ENCODE measurements around the gene SOS2.
A peak's percentile ranks its signal among the peaks of the same experiment; 100 is the strongest.

The SOS2 gene

DNA sequence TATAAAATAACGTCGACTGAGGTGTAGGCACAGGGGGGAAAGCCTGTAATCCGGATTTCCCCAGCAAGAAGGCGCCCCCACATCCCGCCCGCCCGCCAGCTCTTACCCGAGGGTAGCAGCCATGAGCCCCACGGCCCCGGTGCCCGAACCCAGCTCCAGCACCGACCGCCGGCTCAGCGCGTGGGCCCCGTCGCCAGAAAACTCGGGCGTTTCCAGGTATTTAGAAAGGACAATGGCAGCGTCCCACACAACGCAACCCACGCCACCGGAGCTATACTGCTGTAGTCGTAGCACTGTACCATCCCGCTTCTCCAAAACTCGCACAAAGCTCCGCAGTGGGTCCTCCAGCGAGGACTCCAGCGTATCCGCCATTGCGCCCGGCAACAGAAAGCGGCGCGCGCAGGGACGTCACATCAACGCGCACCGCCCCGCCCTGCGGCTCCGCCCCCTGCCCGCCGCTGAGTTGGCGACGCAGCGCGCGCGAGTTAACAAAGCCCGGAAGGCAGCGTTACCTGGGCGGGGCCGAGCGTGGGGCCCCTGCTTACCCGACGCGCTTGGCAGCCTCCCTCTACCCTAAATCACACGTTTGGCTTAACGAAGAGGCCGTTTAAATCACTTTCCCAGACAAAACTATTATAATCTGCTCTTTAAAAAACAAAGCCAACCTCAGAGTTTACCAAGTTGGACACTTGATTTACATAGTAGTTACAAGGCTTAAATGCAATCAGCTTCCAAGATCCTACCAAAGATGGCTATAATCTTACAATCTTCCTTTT lies 115.0 kb downstream of the SOS2 start, which contains the start of gene VCPKMT:
Gene VCPKMT (minus strand): TSS at position 392 of the 776 bp plus-strand sequence. CDS start 20 bp downstream, at position 372.
- DNase-seq (ENCODE audit: low spot score), result peak; percentile 93

DNA sequence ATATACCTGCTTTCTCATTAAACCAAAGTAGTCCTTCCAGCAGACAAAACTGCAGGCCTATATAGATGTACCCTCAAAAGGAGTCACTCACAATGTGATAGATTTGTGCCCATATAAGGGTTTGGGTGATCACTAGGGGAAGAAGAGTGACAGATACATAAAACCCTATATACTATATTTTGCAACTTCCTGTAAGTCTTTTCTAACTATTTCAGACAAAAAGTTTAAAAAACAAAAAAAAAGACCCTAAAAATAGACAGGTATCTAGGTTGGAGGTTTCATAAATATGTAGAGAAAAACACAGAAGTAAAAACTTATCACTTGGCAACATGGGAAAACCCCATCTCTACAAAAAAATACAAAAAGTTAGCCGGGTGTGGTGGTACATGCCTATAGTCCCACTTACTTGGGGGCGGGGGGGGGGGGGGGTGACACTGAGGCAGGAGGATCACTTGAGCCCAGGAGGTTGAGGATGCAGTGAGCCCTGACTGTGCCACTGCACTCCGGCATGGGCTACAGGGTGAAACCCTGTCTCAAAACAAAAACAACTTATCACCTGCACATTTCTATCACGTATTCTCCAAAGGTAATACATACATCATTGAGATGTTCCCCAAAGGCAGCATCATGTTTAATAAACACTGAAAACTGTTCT lies 117.9 kb downstream of the SOS2 start:
- DNase-seq (ENCODE audit: low spot score), result no peak

DNA sequence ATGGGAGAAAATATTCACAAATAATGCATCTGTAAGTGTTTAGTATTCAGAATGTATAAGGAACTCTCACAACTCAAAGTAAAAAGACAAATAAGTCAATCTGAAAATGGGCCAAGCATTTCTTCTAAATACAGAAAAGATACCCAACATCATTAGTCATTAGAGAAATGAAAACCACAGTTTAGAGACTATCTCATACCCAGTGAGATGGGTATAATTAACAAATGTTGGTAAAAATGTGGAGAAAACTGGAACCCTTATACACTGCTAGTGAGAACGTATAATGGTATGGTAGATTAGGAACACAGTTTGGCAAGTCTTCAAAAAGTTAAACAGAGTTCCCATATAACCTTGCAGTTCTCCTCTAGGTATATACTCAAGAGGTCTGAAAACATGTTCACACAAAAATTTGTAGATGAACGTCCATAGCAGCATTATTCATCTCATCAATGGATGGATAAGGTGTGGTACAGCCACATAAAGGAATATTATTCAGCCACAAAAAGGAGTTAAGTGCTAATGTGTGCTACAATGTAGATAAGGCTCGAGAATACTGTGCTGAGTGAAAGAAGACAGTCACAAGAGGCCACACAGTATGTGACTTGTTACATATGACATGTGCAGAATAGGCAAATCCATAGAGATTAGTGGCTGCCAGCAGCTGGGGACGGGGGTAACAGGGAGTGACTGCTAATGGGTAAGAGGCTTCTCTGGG lies 120.9 kb downstream of the SOS2 start:
- no peak for DNase-seq (ENCODE audit: low spot score)

GRCh38 chr14:50109342-50109741 lies 122.0 kb downstream of the SOS2 start:
- DNase-seq (ENCODE audit: low spot score), result no peak

- DNase-seq (ENCODE audit: low spot score), result no peak
Observed at GRCh38 chr14:50107850-50108249, 123.5 kb downstream of the SOS2 start.

DNA sequence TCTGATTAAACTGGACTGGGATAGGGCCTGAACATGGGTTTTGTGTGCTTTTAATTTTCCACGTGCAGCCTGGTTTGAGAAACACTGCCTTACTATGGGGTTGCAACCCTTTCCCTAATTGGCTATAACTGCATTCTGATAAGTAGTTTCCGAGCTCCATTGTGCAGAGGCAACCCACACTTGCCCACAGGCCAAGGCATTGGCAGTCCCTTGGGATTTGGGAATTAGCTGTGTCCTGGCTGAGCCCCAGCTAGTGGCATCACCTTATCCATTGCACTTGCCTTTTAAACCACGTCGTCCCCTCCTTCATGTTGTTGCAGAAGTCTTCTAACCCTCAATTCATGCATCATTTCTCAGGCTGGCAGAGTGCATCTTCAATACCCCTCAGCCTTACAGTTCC lies 125.2 kb downstream of the SOS2 start:
- no peak for DNase-seq (ENCODE audit: low spot score)

GRCh38 chr14:50103558-50103957 lies 127.8 kb downstream of the SOS2 start:
- DNase-seq (ENCODE audit: low spot score), result no peak

GRCh38 chr14:50101417-50101816 lies 130.0 kb downstream of the SOS2 start:
- DNase-seq (ENCODE audit: low spot score), result no peak

DNA sequence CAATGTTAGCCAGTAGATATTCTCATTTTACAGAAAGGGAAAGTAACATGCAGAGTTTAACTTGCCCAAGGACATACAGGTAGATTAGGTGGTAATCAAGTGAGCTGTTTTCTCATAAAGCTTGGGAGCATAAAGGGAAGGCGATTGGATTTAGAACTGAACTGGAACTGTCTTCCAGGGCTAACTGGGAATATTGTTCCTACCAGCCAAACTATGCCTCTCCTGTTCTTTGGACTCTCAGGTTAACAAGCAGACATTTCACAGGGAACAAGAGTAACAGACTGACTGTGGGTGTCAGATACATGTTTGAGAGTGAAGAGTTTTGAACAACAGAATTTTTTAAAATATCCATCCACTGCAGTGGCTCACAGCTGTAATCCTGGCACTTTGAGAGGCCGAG lies 130.6 kb downstream of the SOS2 start:
- no peak for DNase-seq (ENCODE audit: low spot score)

DNA sequence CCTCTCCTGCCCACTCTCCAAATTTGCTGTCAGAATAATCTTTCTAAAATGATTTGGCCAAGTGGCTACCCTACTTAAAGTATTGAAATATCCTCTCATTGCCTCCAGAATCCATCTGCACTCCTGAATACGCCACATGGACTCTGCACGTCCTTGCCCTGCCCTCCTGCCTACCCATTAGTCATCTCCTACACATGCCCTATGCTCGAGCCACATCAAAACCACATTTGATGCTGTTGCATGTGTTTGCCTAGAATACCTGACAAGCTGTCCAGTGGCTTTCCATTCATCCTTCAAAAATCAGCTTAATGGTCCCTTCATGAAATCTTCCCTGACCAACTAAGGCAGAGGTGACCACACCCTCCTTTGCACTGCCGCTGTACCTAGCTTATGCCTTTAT lies 132.0 kb downstream of the SOS2 start:
- no peak for DNase-seq (ENCODE audit: low spot score)

- peak; percentile 59 for DNase-seq (ENCODE audit: low spot score)
Observed at GRCh38 chr14:50095895-50096294, 135.5 kb downstream of the SOS2 start.

DNA sequence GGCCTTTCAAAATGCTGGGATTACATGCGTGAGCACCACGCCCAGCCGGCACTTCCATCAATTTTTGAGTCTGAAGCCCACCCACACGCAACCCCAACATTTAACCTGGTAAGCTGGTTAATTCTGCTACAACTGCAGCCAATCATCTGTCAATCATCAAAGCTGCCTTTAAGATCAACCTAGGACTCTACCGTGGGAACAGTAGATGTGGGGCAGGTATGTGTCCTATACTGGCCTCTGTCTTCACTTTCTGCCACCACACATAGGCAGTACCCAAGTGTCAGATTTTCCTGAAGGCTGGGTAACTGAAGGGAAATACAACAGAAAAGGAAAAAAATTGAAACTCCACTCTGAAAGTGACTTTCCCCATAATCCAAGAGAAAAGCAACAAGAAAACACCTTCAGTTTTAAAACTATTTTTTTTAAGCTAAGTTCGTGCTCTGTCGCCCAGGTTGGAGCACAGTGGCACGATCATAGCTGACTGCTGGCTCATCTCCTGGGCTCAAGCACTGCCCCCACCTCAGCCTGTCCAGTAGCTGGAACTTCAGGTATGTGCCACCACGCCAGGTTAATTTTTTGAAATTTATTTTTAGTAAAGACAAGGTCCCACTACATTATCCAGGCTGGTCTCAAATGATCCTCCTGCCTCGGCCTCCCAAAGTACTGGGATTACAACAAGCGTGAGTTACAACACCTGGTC lies 137.2 kb downstream of the SOS2 start:
- no peak for DNase-seq (ENCODE audit: low spot score)

- no peak for DNase-seq (ENCODE audit: low spot score)
Observed at GRCh38 chr14:50093496-50093895, 137.9 kb downstream of the SOS2 start.

DNA sequence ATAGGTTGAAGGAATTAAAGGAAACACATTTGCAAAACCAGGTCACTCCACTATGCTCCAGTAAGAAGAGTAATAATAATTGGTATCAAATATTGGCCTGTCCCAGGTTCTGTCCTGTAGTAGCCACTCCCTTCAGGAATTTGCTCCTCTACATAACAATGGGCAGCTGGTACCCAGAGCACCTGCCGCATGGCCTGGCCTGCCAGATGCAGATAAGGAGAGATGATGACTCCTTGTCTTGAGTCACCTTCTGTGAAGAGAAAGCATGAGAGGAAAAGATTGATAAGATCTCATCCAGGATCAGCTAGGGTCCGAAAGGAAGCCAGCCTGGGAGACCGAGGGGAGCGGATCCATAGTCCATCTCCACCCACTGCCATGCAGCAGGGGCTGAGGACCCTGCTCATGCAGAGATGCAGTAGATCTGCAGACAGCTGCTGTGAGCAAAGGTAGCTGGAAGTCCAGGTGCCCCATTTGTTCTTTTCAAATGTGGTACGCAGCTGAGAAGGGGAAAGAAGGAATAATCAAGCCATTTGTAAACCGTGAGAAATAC lies 139.3 kb downstream of the SOS2 start:
- DNase-seq (ENCODE audit: low spot score), result no peak

DNA sequence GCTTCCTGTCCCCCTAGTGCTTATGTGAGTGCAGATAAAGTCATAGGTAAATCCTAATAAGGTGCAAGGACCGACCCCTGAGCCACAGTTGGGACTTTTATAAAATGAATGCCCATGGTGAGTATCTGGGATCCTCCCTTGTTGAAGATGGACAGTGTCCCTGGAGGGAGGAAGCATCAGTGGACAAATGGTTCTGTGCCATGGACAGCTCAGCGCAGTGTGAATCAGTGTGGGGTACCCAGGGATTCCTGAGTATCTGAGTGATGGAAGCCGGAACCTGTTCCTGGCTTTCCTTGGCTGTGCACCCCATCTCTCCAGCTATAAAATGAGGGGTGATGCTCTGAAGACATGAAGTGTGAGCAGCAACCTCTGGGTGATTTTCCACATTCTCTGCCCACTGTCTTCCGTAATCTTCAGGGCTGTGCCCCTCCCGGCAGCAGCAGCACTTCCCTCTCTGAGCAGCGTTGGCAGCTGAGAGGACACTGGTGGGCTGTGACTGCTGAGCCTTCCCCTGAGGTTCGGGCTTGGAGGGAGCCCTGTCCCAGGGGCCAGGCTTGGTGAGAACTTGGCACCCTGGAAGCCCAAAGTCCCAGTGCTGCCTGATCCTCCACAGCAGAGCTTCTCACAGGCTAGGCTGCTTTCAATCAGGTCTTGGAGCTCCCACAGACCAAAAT lies 140.0 kb downstream of the SOS2 start:
- no peak for DNase-seq (ENCODE audit: low spot score)

- peak; percentile 34 for DNase-seq (ENCODE audit: low spot score)
Observed at GRCh38 chr14:50089208-50089607, 142.2 kb downstream of the SOS2 start.

- DNase-seq (ENCODE audit: low spot score), result no peak
Observed at GRCh38 chr14:50088731-50089130, 142.6 kb downstream of the SOS2 start.

- no peak for DNase-seq (ENCODE audit: low spot score)
Observed at GRCh38 chr14:50088117-50088515, 143.3 kb downstream of the SOS2 start.

GRCh38 chr14:50087341-50088116 lies 143.8 kb downstream of the SOS2 start:
- peak; percentile 24 for DNase-seq (ENCODE audit: low spot score)

DNA sequence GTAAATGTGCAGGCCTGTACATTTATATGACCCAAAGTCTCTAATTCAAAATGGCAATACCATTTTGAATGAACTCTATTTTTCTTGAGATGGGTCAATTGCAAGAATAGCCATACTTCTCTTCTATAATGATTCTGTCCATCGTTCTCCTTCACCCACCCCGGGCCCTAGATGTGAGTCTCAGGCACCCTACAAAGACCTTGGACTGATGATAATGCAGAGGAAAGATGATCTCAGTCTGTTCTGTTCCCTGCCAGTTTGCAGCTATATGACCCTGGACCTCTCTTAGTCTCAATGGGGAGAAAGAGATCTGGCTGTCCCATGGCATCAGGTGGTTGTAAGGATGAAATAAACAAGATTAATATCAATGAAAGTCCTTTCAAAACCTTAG lies 145.1 kb downstream of the SOS2 start:
- no peak for DNase-seq (ENCODE audit: low spot score)

Measured in CD4-positive, alpha-beta T cell treated with Interleukin-6 at 100 ng/mL for 8 hours (primary cell).